DMS53 treated with DMSO at 0.1 percent for 48 hours (cell line): Measurements from ENCODE around the gene HIP1.
"Not testable (repeated sequence)": the region's sequence is repeated elsewhere in the genome, so short reads cannot be mapped to it uniquely, and the experiment has no call there.

ENCODE experiments used
- DNase-seq: peaks from one replicate; lab custom pipeline; 2025; ENCODE audit not compliant: unreplicated experiment; lab: John Stamatoyannopoulos, UW

Gene HIP1

GRCh38 chr7:75716992-75717626 lies 21.6 kb downstream of the HIP1 start:
- no peak for DNase-seq

- DNase-seq, result no peak
These were observed 22.9 kb downstream of the HIP1 start for GRCh38 chr7:75715864-75716263.

GRCh38 chr7:75712517-75713361 lies 26.0 kb downstream of the HIP1 start:
- no peak for DNase-seq

GRCh38 chr7:75711656-75712514 lies 26.9 kb downstream of the HIP1 start:
- no peak for DNase-seq

GRCh38 chr7:75711076-75711475 lies 27.7 kb downstream of the HIP1 start:
- DNase-seq, result no peak

GRCh38 chr7:75704928-75705327 lies 33.8 kb downstream of the HIP1 start:
- DNase-seq, result no peak

- DNase-seq, result no peak
These were observed 36.2 kb downstream of the HIP1 start for GRCh38 chr7:75702515-75702914.

- no peak for DNase-seq
These were observed 38.7 kb downstream of the HIP1 start for GRCh38 chr7:75699993-75700392.

- no peak for DNase-seq
These were observed 40.4 kb downstream of the HIP1 start for GRCh38 chr7:75698358-75698757.

- no peak for DNase-seq
These were observed 42.3 kb downstream of the HIP1 start for GRCh38 chr7:75696263-75697037.

GRCh38 chr7:75694638-75695399 lies 43.9 kb downstream of the HIP1 start:
- no peak for DNase-seq

- not testable (repeated sequence) for DNase-seq
These were observed 45.1 kb downstream of the HIP1 start for GRCh38 chr7:75693668-75694067.

GRCh38 chr7:75691793-75692543 lies 46.8 kb downstream of the HIP1 start:
- no peak for DNase-seq

GRCh38 chr7:75690121-75690523 lies 48.6 kb downstream of the HIP1 start:
- DNase-seq, result no peak

- DNase-seq, result no peak
These were observed 49.3 kb downstream of the HIP1 start for GRCh38 chr7:75689246-75690099.

GRCh38 chr7:75688200-75689136 lies 50.3 kb downstream of the HIP1 start:
- DNase-seq, result no peak
